GM21723 (cell line): Measurements from ENCODE around the gene MTA3.
"Not testable (repeated sequence)": the region's sequence is repeated elsewhere in the genome, so short reads cannot be mapped to it uniquely, and the experiment has no call there.

ENCODE experiments used
- ATAC-seq: cut with Tn5 transposase; IDR thresholded peaks from one replicate; pipeline ENCODE4 v1.9.1; 2021; ENCODE audit warnings: mild to moderate bottlenecking, moderate library complexity; ENCODE audit not compliant: unreplicated experiment

Gene MTA3

GRCh38 chr2:42568401-42569115 lies at the start of gene MTA3:
Gene MTA3, plus strand, starts transcription at chr2:42568632. Its CDS starts 114 bp downstream, at chr2:42568746.
- ATAC-seq, result peak; percentile 26

DNA sequence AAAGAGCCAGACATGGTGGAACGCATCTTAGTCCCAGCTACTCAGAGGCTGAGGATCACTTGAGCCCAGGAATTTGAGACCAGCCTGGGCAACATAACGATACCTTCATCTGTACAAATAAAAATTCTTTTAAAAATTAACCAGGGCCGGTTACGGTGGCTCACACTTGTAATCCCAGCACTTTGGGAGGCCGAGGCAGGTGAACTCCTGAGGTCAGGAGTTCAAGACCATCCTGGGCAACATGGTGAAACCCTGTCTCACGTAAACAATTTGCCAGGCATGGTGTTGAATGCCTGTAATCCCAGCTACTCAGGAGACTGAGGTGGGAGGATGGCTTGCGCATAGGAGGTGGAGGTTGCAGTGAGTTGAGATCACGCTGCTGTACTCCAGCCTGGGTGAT lies 48.8 kb upstream of the MTA3 start:
- ATAC-seq, result no peak

GRCh38 chr2:42522035-42522434 lies 46.4 kb upstream of the MTA3 start:
- no peak for ATAC-seq

GRCh38 chr2:42523341-42523740 lies 45.1 kb upstream of the MTA3 start:
- no peak for ATAC-seq

DNA sequence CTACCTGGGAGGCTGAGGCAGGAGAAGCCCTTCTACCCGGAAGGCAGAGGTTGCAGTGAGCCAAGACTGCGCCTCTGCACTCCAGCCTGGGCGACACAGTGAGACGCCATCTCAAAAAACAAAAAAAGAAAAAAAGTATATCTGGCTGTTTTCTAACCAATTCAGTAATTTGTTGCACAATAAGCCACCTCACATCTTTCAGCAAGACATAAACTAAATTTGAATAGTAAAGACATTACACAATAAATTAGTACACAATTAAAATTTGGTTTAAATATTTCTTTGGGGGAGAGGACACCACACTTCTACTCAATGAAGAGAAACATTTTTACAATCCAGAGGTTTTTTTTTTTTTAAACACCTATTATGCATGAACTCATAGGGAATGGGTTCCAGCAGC lies 36.0 kb upstream of the MTA3 start:
- no peak for ATAC-seq

DNA sequence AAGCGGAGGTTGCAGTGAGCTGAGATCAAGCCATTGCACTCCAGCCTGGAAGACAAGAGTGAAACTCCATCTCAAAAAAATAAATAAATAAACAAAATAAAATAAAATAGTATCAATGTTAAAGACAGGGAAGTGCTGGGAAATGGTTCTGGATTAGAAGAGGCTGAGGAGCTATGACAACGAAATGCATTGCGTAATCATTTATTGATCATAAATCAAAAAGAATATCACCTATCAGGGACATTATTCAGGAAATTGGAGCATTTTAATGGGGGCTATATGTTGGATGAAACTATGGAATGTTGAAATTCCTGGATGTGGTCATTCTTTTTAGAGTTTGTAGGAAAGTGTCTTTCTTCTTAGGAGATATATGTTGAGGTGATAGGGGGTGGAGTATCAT lies 30.9 kb upstream of the MTA3 start:
- no peak for ATAC-seq

DNA sequence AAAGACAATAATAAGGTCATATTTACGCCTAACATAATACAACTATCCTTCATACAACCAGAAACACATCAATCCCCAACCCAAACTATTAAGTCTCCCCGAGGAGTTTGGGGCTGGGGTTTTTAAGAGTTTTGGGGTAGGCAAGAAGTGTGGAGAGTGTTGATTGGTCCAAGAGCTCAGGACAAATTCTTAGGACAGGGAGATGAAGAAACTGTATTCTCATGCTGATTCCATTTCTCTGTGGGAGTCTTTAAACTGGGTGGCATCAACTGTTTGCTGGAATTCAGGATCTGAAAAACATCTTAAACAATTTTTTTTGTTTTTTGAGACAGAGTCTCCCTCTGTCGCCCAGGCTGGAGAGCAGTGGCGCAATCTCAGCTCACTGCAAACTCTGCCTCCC lies 25.6 kb upstream of the MTA3 start:
- ATAC-seq, result no peak

DNA sequence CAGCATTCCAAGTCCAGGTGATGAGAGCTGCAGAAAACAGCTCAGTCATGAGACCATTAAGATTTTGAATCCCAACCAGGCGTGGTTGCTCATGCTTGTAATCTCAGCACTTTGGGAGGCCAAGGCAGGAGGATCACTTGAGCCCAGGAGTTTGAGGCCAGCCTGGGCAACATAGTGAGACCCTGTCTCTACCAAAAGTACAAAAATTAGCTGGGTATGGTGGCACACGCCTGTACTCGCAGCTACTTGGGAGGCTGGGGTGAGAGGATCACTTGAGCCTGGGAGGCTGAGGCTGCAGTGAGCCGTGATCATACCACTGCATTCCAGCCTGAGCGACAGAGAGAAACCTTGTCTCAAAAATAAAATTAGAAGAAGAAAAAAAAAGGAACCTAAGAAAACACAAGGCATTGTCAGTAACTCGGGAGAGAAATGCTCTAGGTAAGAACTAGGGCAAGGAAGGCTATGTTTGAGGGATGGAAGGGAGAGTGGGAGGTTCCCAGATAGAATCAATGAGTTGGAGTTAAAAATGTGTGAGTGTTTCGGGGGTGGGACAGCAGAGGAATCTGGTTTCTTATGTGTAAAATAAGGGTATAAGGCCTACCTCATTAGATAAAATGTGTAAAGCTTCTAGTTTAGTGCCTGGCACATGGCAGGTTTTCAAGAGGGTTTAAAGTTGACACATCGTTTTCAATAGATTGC lies 23.3 kb upstream of the MTA3 start:
- ATAC-seq, result no peak

DNA sequence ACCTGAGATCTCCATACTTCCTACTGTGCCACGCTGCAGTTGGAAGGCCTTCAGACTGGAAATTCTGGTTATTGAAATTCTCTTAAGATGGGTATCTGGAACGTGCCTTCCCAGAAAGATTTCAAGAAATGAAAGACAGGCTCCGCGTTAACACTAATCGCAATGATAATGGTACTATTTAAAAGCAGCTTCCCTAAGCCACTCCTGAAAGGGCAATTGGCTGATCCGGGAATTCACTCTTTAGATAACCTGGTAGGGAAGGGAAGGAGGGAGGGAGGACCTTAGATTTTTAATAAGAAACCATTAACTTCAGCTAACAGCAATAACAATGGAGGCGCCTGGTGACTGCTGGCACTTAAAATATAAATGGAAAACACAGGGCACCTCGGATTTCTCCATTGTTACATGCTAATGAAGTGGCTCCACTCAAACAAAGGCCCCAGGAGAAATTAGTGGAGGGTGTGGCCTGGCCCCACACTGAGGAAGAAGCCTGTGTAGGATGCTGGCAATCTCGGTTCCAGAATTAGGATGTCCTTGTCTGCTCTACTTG lies 22.5 kb upstream of the MTA3 start:
- ATAC-seq, result no peak

DNA sequence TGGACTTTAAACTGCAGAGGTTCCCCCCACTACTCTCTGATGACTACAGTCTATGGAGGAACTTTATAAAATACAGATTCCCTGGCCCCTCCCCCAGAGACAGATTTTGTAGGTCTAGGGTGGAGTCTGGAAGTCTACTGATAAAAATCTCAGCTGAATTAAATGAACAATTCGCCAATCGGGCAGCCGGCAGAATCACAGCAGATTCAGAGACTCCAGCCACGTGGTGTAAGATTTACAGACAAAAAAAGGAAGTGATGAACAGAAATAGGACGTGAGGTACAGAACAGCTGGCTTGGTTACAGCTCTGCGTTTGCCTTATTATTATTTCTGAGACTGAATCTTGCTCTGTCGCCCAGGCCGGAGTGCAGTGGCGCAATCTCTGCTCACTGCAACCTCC lies 21.4 kb upstream of the MTA3 start:
- ATAC-seq, result no peak

GRCh38 chr2:42547446-42548295 lies 20.8 kb upstream of the MTA3 start:
- ATAC-seq, result no peak

GRCh38 chr2:42550870-42551269 lies 17.6 kb upstream of the MTA3 start:
- ATAC-seq, result no peak

DNA sequence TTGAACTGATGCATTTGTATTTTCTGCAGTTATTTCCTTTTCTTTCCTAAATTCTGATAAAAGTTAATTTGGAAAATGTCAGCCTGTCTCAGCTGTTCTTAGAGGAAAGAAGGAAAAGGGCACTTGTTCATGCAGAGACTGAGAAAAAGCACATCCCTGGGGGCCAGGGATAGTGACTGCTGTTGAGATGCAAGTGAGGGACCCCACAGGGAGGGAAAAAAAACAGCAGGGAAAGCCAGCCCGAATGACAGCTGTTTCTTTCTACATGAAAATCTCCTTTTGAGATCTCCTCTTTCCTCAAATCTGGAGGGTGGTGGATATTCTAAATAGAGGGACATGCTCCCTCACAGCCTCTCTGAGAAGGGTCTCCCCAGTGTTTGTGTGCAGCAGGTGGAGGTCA lies 14.0 kb upstream of the MTA3 start:
- no peak for ATAC-seq

GRCh38 chr2:42556315-42556890 lies 12.0 kb upstream of the MTA3 start:
- no peak for ATAC-seq

GRCh38 chr2:42557306-42557705 lies 11.1 kb upstream of the MTA3 start:
- ATAC-seq, result no peak

DNA sequence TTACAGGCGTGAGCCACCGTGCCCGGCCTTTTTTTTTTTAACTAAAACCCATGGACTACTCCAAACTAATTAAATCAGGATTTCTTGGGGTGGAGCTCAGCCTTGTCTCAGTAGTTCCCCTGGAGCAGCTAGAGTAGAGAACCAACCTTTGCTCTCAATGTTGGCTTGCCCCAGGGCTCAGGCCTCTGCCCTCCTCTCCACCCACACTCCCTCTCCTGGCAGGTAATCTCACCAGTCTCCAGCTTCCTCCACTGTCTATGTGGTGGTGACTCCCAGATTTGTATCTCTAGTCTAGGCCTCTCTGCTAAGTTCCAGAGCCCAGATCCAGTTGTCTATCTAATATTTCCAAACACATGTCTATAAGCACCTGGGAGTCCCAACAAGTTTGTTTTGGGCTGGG lies 9.6 kb upstream of the MTA3 start:
- no peak for ATAC-seq

GRCh38 chr2:42560133-42560532 lies 8.3 kb upstream of the MTA3 start:
- not testable (repeated sequence) for ATAC-seq

DNA sequence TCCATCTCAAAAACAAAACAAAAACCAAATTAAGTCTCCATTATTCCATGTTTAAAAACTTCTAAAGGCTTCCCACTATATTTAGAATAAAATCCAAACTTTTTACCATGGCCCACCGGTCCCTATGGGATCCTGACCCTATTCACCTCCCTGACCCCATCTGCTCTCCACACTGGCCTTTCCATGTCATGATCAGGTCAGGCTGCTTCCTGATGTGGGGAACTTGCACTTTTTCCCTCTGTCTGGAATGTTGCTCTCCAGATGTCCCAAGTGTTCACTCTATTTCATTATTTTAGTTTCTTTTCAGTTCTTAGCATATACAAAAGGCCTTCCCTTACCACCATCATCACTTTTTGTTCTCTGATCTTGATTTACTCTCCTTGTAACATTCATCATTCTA lies 7.5 kb upstream of the MTA3 start:
- no peak for ATAC-seq

DNA sequence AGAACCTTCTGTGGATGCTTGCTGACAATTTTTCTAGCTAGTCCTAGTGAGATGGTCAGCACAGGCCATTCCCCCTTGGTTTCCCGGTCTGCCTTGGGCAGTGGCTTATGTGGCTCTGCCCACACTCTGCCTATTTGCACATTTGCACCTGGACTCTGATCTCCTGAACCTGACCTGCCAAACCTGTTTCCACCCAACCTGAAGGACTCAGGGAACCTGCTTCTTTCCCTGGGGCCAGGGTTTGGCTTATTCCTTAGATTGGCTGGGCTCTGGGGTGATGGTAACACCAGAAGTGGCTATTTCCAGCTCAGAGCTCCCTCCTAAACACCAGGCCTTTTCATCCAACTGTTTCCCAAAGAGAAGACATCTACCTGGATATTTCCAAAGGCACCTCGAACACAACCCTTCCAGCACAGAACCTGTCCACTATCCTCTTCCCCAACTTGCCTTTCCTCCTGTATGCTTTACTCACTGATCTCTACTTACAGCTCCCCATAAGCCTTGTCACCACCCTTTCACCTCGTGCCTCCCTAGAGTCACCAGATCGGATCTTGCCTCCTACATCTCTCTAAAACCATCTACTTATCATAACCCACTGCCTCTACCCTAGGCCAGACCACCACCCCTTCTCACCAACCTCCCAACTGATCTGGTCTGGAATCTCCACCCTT lies 5.8 kb upstream of the MTA3 start:
- no peak for ATAC-seq

DNA sequence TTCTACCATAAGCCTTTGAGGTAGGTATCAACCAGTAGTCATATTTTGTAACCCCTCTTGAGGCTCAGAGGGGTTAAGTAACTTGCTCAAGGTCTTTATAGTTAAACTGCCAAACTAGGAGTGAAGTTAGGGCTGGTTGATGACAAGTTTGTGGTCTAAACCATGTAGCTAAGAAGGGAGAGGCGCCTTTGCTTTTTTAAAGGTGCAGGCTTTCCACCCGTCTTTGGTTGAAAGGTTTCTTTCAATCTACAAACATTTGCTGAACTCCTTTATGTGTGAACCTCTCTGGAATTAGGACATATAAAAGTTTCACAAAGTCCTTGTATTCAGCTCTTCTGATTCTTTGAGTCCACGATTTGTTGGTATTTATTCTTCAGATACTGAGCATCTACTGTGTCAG lies 2.4 kb upstream of the MTA3 start:
- ATAC-seq, result no peak
